ENCODE measurements around the gene ERC2.

DNA sequence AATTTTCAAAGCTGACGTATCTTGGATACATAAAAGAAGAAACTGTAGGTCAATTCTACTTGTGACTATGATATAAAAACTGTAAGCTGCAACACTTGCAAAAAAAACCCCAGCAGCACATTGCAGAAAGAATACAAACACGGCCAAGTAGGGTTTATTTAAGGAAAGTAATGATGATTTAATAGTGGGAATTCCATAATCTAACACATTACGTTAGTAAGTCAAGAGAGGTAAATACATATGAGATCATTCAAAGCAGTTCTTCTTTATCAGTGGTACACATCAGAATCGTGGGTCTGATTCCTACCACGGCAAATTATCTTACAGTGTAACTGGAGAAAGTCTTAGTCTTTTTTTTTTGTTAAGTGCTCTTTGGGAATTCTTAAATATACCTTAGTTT, 688.7 kb downstream of the ERC2 start:
- TF ChIP-seq POLR2A (IDR thresholded peaks at IDR 0.05; ENCODE audit: low read depth, low read length) (no peak), TAF1 (IDR thresholded peaks at IDR 0.05; ENCODE audit: borderline replicate concordance, low read depth, low read length) (no peak), POLR2AphosphoS5 (IDR thresholded peaks at IDR 0.05; ENCODE audit: low read depth, low read length) (no peak)

Measured in GM12892 (cell line).